Neural progenitor cell (in vitro differentiated cells): ENCODE measurements around the gene CAPN14. TPM values are rescaled to one million over a fixed set of nuclear protein-coding genes. Genes with fewer than 3 reads are reported as not detected.

Experiments
- DNase-seq: peaks from one replicate; pipeline ENCODE4 v3.0.0-alpha.2; 2016; ENCODE audit warnings: low spot score
- H2AFZ ChIP-seq: fragments of 200-600 bp; sonication (generic); replicated peaks from 2 replicates; pipeline ENCODE4 v1.6.1; 2016; ENCODE audit warnings: antibody characterized with exemption
- H3F3A ChIP-seq: fragments of 200-600 bp; sonication (generic); 2 replicates; pipeline ENCODE4 v1.6.1; 2016; ENCODE audit warnings: antibody characterized with exemption, low read depth
- H3K27ac ChIP-seq: fragments of 200-600 bp; sonication (generic); 2 replicates; pipeline ENCODE4 v1.5.1; 2016; ENCODE audit warnings: mild to moderate bottlenecking
- H3K27me3 ChIP-seq: fragments of 200-600 bp; sonication (generic); 2 replicates; pipeline ENCODE4 v1.6.1; 2016; ENCODE audit warnings: mild to moderate bottlenecking, moderate library complexity
- H3K36me3 ChIP-seq: fragments of 200-600 bp; sonication (generic); 2 replicates; pipeline ENCODE4 v1.5.1; 2016
- H3K4me1 ChIP-seq: fragments of 200-600 bp; sonication (generic); 2 replicates; pipeline ENCODE4 v1.6.1; 2016; ENCODE audit warnings: mixed run types
- H3K4me2 ChIP-seq: fragments of 200-600 bp; sonication (generic); 2 replicates; pipeline ENCODE4 v1.6.1; 2016
- H3K4me3 ChIP-seq: fragments of 200-600 bp; sonication (generic); 2 replicates; pipeline ENCODE4 v1.5.1; 2016
- H3K79me2 ChIP-seq: fragments of 200-600 bp; sonication (generic); 2 replicates; pipeline ENCODE4 v1.6.1; 2016; ENCODE audit warnings: low read depth
- H3K9ac ChIP-seq: fragments of 200-600 bp; sonication (generic); 2 replicates; pipeline ENCODE4 v1.6.1; 2016
- H3K9me3 ChIP-seq: fragments of 200-600 bp; sonication (generic); 2 replicates; pipeline ENCODE4 v1.5.1; 2016; ENCODE audit warnings: low read depth
- H4K20me1 ChIP-seq: fragments of 200-600 bp; sonication (generic); 2 replicates; pipeline ENCODE4 v1.6.1; 2016; ENCODE audit warnings: low read depth
- H3K27ac Mint-ChIP-seq: 3 replicates; pipeline ENCODE4 v1.8.0; 2021; ENCODE audit warnings: mixed read lengths
- H3K27me3 Mint-ChIP-seq: 2 replicates; pipeline ENCODE4 v1.8.0; 2022; ENCODE audit warnings: low read depth, mild to moderate bottlenecking, inconsistent platforms, moderate library complexity, mixed read lengths; ENCODE audit not compliant: insufficient read depth
- H3K36me3 Mint-ChIP-seq: 3 replicates; pipeline ENCODE4 v1.8.0; 2021; ENCODE audit warnings: mixed read lengths
- H3K4me1 Mint-ChIP-seq: 3 replicates; pipeline ENCODE4 v1.8.0; 2021; ENCODE audit warnings: mixed read lengths
- H3K4me3 Mint-ChIP-seq: 3 replicates; pipeline ENCODE4 v1.8.0; 2021; ENCODE audit warnings: mild to moderate bottlenecking, moderate library complexity, mixed read lengths
- H3K9me3 Mint-ChIP-seq: 3 replicates; pipeline ENCODE4 v1.8.0; 2020; ENCODE audit warnings: mixed read lengths
- EZH2 ChIP-seq: fragments of 200-600 bp; sonication (generic); IDR thresholded peaks from 2 replicates; pipeline ENCODE4 v1.6.1; 2017; ENCODE audit warnings: antibody characterized with exemption, mild to moderate bottlenecking, moderate library complexity
- EZH2phosphoT487 ChIP-seq: fragments of 200-600 bp; sonication (generic); IDR thresholded peaks from 2 replicates; pipeline ENCODE4 v1.6.1; 2017; ENCODE audit warnings: antibody characterized with exemption
- total RNA-seq: library from RNA; depleted of rRNA; stranded (reverse); fragments of >200 nt; gene quantifications from 2 replicates; pipeline ENCODE4 v1.2.3, GENCODE V29; 2015; ENCODE audit warnings: low replicate concordance
- TF ChIP-seq, protein P1 (sequence below): fragments of 200-600 bp; sonication (generic); IDR thresholded peaks from 2 replicates; pipeline ENCODE4 v1.5.1; 2017; ENCODE audit warnings: antibody characterized with exemption, mild to moderate bottlenecking

CAPN14 gene
- total RNA-seq, 1 donor from 2014 or later, result 0.04 TPM

DNA sequence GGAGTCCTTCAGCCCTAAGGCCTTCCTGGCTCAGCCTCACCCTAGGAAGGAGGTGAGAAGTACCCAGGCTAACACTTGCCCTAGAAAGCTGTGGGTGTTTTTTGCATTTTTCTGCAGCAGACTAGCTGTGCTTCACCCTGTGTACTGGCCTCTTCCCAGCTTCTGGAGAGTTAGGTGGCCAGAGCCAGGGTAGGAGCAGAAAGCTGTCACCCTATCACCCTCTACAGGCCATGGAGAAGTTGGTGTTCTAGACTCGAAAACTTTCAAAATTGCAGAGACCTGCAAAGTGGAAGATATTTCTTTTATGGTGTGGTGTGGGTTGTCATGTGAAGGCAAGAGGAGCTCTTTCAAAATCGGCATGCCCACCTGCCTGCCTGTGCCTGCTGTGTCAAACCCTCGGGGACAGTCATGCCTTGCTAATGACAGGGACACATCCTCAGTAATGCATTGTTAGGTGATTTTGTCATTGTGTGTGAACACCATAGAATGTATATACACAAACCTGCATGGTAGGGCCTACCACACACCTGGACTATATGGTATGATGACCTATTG is 46.4 kb upstream of the CAPN14 start:
- Histone ChIP-seq H3K4me3 (no peak overlapping the region), H2AFZ (no peak overlapping the region), H3K4me1 (no peaks in the 10 kb centered on the region), H3F3A (no peaks in the 10 kb centered on the region), H3K9me3 (no peaks in the 10 kb centered on the region), H4K20me1 (no peaks in the 10 kb centered on the region), H3K27me3 (no peaks in the 10 kb centered on the region), H3K79me2 (no peaks in the 10 kb centered on the region), H3K9ac (no peak overlapping the region), H3K36me3 (no peaks in the 10 kb centered on the region), H3K27ac (no peak overlapping the region), H3K4me2 (no peak overlapping the region)
- Mint-ChIP-seq H3K27ac (no peak overlapping the region), H3K4me1 (no peaks in the 10 kb centered on the region), H3K9me3 (no peaks in the 10 kb centered on the region), H3K4me3 (no peak overlapping the region), H3K27me3 (no peaks in the 10 kb centered on the region), H3K36me3 (peaks cover 11% of the 10 kb centered on the region)
- no peak for TF ChIP-seq EZH2
- TF ChIP-seq, protein P1, sequence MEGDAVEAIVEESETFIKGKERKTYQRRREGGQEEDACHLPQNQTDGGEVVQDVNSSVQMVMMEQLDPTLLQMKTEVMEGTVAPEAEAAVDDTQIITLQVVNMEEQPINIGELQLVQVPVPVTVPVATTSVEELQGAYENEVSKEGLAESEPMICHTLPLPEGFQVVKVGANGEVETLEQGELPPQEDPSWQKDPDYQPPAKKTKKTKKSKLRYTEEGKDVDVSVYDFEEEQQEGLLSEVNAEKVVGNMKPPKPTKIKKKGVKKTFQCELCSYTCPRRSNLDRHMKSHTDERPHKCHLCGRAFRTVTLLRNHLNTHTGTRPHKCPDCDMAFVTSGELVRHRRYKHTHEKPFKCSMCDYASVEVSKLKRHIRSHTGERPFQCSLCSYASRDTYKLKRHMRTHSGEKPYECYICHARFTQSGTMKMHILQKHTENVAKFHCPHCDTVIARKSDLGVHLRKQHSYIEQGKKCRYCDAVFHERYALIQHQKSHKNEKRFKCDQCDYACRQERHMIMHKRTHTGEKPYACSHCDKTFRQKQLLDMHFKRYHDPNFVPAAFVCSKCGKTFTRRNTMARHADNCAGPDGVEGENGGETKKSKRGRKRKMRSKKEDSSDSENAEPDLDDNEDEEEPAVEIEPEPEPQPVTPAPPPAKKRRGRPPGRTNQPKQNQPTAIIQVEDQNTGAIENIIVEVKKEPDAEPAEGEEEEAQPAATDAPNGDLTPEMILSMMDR, result no peak
- no peak for TF ChIP-seq EZH2phosphoT487
- no peak for DNase-seq

DNA sequence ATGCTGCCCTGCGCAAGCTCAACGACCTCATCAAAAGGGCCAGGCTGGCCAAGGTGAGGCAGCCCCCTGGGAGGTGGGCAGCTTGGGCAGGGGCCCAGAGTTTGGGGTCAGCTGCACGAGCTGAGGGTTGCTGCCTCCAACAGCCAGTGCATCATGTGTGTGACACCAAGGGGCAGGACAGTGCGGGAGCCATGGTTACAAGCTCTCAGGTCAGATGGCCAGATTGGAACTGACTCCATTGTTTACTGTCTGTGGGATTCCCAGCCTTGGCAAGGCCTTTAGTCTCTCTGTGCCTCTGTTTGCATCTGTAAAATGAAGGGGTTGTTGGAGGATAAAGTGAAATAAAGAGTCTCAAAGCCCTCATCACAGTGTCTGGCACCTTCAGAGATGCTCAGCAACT is 43.6 kb upstream of the CAPN14 start:
- H3K79me2 ChIP-seq, result no peaks in the 10 kb centered on the region
- H3K4me1 ChIP-seq, result peaks cover 20% of the 10 kb centered on the region
- no peaks in the 10 kb centered on the region for H3K9me3 ChIP-seq
- no peak overlapping the region for H3K9ac ChIP-seq
- Mint-ChIP-seq H3K4me3 (no peak overlapping the region), H3K9me3 (no peaks in the 10 kb centered on the region), H3K27ac (no peak overlapping the region), H3K4me1 (peaks cover 13% of the 10 kb centered on the region), H3K36me3 (peaks cover 11% of the 10 kb centered on the region), H3K27me3 (no peaks in the 10 kb centered on the region)
- no peak for DNase-seq
- H3K4me2 ChIP-seq, result no peak overlapping the region
- no peak overlapping the region for H2AFZ ChIP-seq
- H3K27ac ChIP-seq, result no peak overlapping the region
- H3K4me3 ChIP-seq, result no peak overlapping the region
- peaks cover 9% of the 10 kb centered on the region for H3F3A ChIP-seq
- H3K27me3 ChIP-seq, result no peaks in the 10 kb centered on the region
- no peaks in the 10 kb centered on the region for H3K36me3 ChIP-seq
- TF ChIP-seq EZH2phosphoT487 (no peak), EZH2 (no peak)
- TF ChIP-seq, protein P1, result no peak
- H4K20me1 ChIP-seq, result no peaks in the 10 kb centered on the region

DNA sequence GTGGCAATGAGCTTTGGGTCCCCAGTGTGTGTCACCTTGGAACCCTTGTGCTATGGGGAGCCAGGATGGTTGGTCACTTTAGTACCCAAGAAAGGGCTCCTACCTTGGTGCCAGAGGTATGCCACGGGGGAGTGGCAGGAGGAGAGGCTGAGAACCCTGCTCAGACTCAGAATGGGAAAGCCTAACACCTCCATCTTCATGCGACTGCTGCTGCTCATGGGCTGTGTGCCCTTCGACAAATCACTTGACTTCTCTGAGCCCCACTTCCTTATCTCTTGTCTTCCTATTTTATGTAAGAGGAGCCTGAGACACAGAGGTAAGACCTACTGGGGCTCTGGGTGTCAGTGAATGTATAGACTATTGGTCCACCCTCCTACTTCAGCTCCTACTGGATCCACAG is 41.8 kb upstream of the CAPN14 start:
- DNase-seq, result no peak
- H4K20me1 ChIP-seq, result no peaks in the 10 kb centered on the region
- H3K79me2 ChIP-seq, result no peaks in the 10 kb centered on the region
- Mint-ChIP-seq H3K9me3 (no peaks in the 10 kb centered on the region), H3K27me3 (no peaks in the 10 kb centered on the region), H3K36me3 (peaks cover 10% of the 10 kb centered on the region), H3K27ac (no peak overlapping the region), H3K4me3 (no peak overlapping the region), H3K4me1 (peaks cover 14% of the 10 kb centered on the region)
- TF ChIP-seq EZH2phosphoT487, result no peak
- TF ChIP-seq, protein P1, result no peak
- TF ChIP-seq EZH2, result no peak
- H2AFZ ChIP-seq, result no peak overlapping the region
- H3K4me1 ChIP-seq, result peaks cover 20% of the 10 kb centered on the region
- no peak overlapping the region for H3K9ac ChIP-seq
- H3K27ac ChIP-seq, result no peak overlapping the region
- H3K4me3 ChIP-seq, result no peak overlapping the region
- no peaks in the 10 kb centered on the region for H3K27me3 ChIP-seq
- H3K4me2 ChIP-seq, result no peak overlapping the region
- no peaks in the 10 kb centered on the region for H3K36me3 ChIP-seq
- H3F3A ChIP-seq, result peaks cover 9% of the 10 kb centered on the region
- no peaks in the 10 kb centered on the region for H3K9me3 ChIP-seq
